WTC11 (cell line): Measurements from ENCODE around the gene KCNMA1. TPM values are rescaled to one million over a fixed set of nuclear protein-coding genes. Genes with fewer than 3 reads are reported as not detected.

Source experiments
- ATAC-seq: fragments of 200-7000 bp; cut with Tn5 transposase; 2 replicates; pipeline ENCODE4 v1.10.0; 2021; ENCODE audit warnings: mild to moderate bottlenecking, moderate library complexity
- CTCF ChIA-PET: fragments of 300-600 bp; sonication (Branson Sonifier 250); formaldehyde crosslinking; loops from one replicate; lab custom pipeline; 2021; ENCODE audit warnings: antibody characterized with exemption; lab: Charles Lee
- POLR2A ChIA-PET: fragments of 350-600 bp; sonication (Branson Sonifier 250); formaldehyde crosslinking; loops from one replicate; lab custom pipeline; 2021; ENCODE audit warnings: antibody characterized with exemption; lab: Charles Lee
- DNase-seq: peaks from one replicate; pipeline ENCODE4 v3.0.0; 2021; ENCODE audit warnings: low spot score
- H3K27ac Mint-ChIP-seq: 2 replicates; pipeline ENCODE4 v1.8.0; 2021; ENCODE audit warnings: mixed read lengths
- H3K27me3 Mint-ChIP-seq: 2 replicates; pipeline ENCODE4 v1.8.0; 2021; ENCODE audit warnings: low read depth, mild to moderate bottlenecking, moderate library complexity, mixed read lengths
- H3K36me3 Mint-ChIP-seq: 2 replicates; pipeline ENCODE4 v1.8.0; 2021; ENCODE audit warnings: mixed read lengths
- H3K4me1 Mint-ChIP-seq: 2 replicates; pipeline ENCODE4 v1.8.0; 2022; ENCODE audit warnings: mixed read lengths
- H3K4me3 Mint-ChIP-seq: 2 replicates; pipeline ENCODE4 v1.8.0; 2021; ENCODE audit warnings: mild to moderate bottlenecking, moderate library complexity, mixed read lengths
- H3K9me3 Mint-ChIP-seq: 2 replicates; pipeline ENCODE4 v1.8.0; 2021; ENCODE audit warnings: mixed read lengths
- ATF1 ChIP-seq: sonication (generic); formaldehyde crosslinking; IDR thresholded peaks from 2 replicates; pipeline ENCODE4 v1.8.1; 2023; ENCODE audit warnings: mild to moderate bottlenecking, moderate library complexity, missing genetic modification reagents
- ELF4 ChIP-seq: sonication (generic); formaldehyde crosslinking; IDR thresholded peaks from 2 replicates; pipeline ENCODE4 v1.8.1; 2022; ENCODE audit warnings: low read depth, mild to moderate bottlenecking, moderate library complexity, missing genetic modification reagents
- HMGA2 ChIP-seq: fragments of 250-450 bp; sonication (Bioruptor Pico); IDR thresholded peaks from 2 replicates; pipeline ENCODE4 v1.4.0; 2021; ENCODE audit warnings: mild to moderate bottlenecking, moderate library complexity
- NFE2L1 ChIP-seq: sonication (generic); formaldehyde crosslinking; IDR thresholded peaks from 2 replicates; pipeline ENCODE4 v1.8.1; 2023; ENCODE audit warnings: missing genetic modification reagents
- NR2C2 ChIP-seq: sonication (generic); formaldehyde crosslinking; IDR thresholded peaks from 2 replicates; pipeline ENCODE4 v1.8.0; 2022; ENCODE audit warnings: mild to moderate bottlenecking, missing genetic modification reagents
- PRRX2 ChIP-seq: fragments of 250-450 bp; sonication (Bioruptor Pico); IDR thresholded peaks from 2 replicates; pipeline ENCODE4 v1.8.0; 2021; ENCODE audit warnings: mild to moderate bottlenecking
- RORB ChIP-seq: fragments of 250-450 bp; sonication (Bioruptor Pico); IDR thresholded peaks from 2 replicates; pipeline ENCODE4 v1.9.0; 2021; ENCODE audit warnings: mild to moderate bottlenecking
- SP1 ChIP-seq: sonication (generic); formaldehyde crosslinking; conservative IDR thresholded peaks from 2 replicates; pipeline ENCODE4 v1.8.1; 2022; ENCODE audit warnings: missing genetic modification reagents
- ZNF121 ChIP-seq: sonication (generic); formaldehyde crosslinking; IDR thresholded peaks from 2 replicates; pipeline ENCODE4 v1.8.0; 2023; ENCODE audit warnings: missing genetic modification reagents
- ZNF219 ChIP-seq: sonication (generic); formaldehyde crosslinking; IDR thresholded peaks from 2 replicates; pipeline ENCODE4 v1.8.0; 2023; ENCODE audit warnings: missing genetic modification reagents, mild to moderate bottlenecking, borderline replicate concordance
- ZNF317 ChIP-seq: sonication (generic); formaldehyde crosslinking; IDR thresholded peaks from 2 replicates; pipeline ENCODE4 v1.8.1; 2023; ENCODE audit warnings: low read depth, mild to moderate bottlenecking, moderate library complexity, missing genetic modification reagents, borderline replicate concordance
- ZNF423 ChIP-seq: fragments of 250-450 bp; sonication (Bioruptor Pico); IDR thresholded peaks from 2 replicates; pipeline ENCODE4 v2.1.2; 2022; ENCODE audit warnings: mild to moderate bottlenecking, moderate library complexity
- total RNA-seq: library from RNA; stranded (reverse); gene quantifications from 3 replicates; pipeline ENCODE4 v1.2.3, GENCODE V29; 2021
- TF ChIP-seq, protein P1 (sequence below): fragments of 250-450 bp; sonication (Bioruptor Pico); IDR thresholded peaks from 2 replicates; pipeline ENCODE4 v1.9.0; 2021; ENCODE audit warnings: moderate library complexity, mild to moderate bottlenecking, inconsistent platforms, borderline replicate concordance
- TF ChIP-seq, protein P2 (sequence below): fragments of 250-450 bp; sonication (Bioruptor Pico); IDR thresholded peaks from 2 replicates; pipeline ENCODE4 v2.1.2; 2022; ENCODE audit warnings: mild to moderate bottlenecking, moderate library complexity
- TF ChIP-seq, protein P3 (sequence below): fragments of 250-450 bp; sonication (Bioruptor Pico); conservative IDR thresholded peaks from 2 replicates; pipeline ENCODE4 v1.9.0; 2021; ENCODE audit warnings: mild to moderate bottlenecking
- TF ChIP-seq, protein P4 (sequence below): fragments of 250-450 bp; sonication (Bioruptor Pico); IDR thresholded peaks from 2 replicates; pipeline ENCODE4 v1.8.0; 2021; ENCODE audit warnings: mild to moderate bottlenecking
- TF ChIP-seq, protein P5 (sequence below): sonication (generic); formaldehyde crosslinking; conservative IDR thresholded peaks from 2 replicates; pipeline ENCODE4 v1.8.1; 2023; ENCODE audit warnings: mild to moderate bottlenecking, low read depth, missing genetic modification reagents, moderate library complexity
- TF ChIP-seq, protein P6 (sequence below): sonication (generic); formaldehyde crosslinking; IDR thresholded peaks from 2 replicates; pipeline ENCODE4 v1.8.1; 2023; ENCODE audit warnings: mild to moderate bottlenecking, missing genetic modification reagents
- TF ChIP-seq, protein P7 (sequence below): fragments of 250-450 bp; sonication (Bioruptor Pico); IDR thresholded peaks from 2 replicates; pipeline ENCODE4 v1.9.0; 2021; ENCODE audit warnings: mild to moderate bottlenecking
- TF ChIP-seq, protein P8 (sequence below): sonication (generic); formaldehyde crosslinking; IDR thresholded peaks from 2 replicates; pipeline ENCODE4 v1.8.0; 2023; ENCODE audit warnings: missing genetic modification reagents, mild to moderate bottlenecking, borderline replicate concordance

KCNMA1 gene
- total RNA-seq, 1 experiment from 2014 or later = 7.3 TPM

DNA sequence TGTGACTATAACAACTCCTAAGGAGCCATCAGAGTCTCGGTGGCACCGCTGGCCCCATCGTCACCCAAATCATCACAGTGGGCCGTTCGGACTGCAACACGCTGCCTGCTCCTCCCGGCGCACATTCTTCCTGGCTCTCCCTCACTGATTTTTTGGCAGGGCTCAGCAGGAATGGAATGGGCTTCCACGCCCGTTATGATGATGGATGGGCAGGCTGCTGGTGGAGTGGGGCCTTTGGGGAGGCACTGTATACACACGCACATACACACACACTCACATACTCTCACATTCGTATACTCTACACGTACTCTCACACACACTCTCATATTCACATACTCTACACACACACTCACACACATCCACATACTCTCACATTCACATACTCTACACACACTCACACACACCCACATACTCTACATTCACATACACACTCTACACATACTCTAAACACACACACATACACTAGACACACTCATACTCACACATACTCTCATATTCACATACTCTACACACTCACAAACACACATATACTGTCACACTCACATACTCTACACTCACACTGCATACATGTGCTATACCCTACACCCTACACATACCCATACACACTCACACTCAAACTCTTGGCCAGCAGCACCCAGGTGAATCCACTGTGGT is 99.8 kb downstream of the KCNMA1 start (continued):
- TF ChIP-seq NR2C2 = no peak

DNA sequence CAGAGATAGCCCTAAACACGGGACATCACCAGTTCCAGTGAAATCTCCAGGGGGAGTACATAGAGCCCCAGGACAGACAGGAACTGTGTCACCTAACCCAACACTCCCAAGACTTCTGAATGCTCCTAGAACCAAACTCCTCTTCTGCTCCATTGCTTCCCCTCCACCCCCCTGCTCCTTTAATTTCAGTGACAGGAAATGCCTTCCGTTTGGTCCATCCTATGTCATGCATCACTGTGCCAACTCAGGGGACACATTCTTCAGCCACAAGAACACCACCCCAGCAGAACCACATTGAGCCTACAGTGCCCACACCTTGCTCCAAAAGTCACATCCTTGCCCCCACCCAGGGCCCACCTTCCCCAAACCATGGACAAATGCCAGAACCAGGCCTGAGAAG is 100.5 kb downstream of the KCNMA1 start:
- Mint-ChIP-seq H3K4me1 (peaks cover 16% of the 10 kb centered on the region), H3K36me3 (peaks cover 3% of the 10 kb centered on the region; the same call in 1 of the 2 replicates), H3K27me3 (no peaks in the 10 kb centered on the region), H3K4me3 (no peak overlapping the region), H3K27ac (no peak overlapping the region), H3K9me3 (peaks cover 10% of the 10 kb centered on the region)
- DNase-seq (no peak), ATAC-seq (no peak)
- CTCF ChIA-PET = no interaction called here
- POLR2A ChIA-PET = no interaction called here
- TF ChIP-seq, protein P1, sequence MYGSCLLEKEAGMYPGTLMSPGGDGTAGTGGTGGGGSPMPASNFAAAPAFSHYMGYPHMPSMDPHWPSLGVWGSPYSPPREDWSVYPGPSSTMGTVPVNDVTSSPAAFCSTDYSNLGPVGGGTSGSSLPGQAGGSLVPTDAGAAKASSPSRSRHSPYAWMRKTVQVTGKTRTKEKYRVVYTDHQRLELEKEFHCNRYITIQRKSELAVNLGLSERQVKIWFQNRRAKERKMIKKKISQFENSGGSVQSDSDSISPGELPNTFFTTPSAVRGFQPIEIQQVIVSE (CRISPR knock-in tag) = no peak
- TF ChIP-seq NFE2L1 (CRISPR knock-in tag) (no peak), HMGA2 (no peak), PRRX2 (CRISPR knock-in tag) (no peak), ZNF423 (CRISPR knock-in tag) (no peak), ZNF219 (CRISPR knock-in tag) (no peak), SP1 (CRISPR knock-in tag) (no peak), ZNF121 (CRISPR knock-in tag) (no peak), ZNF317 (no peak), ELF4 (CRISPR knock-in tag) (no peak), ATF1 (CRISPR knock-in tag) (no peak), RORB (CRISPR knock-in tag) (no peak)
- TF ChIP-seq, protein P2, sequence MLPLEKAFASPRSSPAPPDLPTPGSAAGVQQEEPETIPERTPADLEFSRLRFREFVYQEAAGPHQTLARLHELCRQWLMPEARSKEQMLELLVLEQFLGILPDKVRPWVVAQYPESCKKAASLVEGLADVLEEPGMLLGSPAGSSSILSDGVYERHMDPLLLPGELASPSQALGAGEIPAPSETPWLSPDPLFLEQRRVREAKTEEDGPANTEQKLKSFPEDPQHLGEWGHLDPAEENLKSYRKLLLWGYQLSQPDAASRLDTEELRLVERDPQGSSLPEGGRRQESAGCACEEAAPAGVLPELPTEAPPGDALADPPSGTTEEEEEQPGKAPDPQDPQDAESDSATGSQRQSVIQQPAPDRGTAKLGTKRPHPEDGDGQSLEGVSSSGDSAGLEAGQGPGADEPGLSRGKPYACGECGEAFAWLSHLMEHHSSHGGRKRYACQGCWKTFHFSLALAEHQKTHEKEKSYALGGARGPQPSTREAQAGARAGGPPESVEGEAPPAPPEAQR (CRISPR knock-in tag) = no peak
- TF ChIP-seq, protein P3, sequence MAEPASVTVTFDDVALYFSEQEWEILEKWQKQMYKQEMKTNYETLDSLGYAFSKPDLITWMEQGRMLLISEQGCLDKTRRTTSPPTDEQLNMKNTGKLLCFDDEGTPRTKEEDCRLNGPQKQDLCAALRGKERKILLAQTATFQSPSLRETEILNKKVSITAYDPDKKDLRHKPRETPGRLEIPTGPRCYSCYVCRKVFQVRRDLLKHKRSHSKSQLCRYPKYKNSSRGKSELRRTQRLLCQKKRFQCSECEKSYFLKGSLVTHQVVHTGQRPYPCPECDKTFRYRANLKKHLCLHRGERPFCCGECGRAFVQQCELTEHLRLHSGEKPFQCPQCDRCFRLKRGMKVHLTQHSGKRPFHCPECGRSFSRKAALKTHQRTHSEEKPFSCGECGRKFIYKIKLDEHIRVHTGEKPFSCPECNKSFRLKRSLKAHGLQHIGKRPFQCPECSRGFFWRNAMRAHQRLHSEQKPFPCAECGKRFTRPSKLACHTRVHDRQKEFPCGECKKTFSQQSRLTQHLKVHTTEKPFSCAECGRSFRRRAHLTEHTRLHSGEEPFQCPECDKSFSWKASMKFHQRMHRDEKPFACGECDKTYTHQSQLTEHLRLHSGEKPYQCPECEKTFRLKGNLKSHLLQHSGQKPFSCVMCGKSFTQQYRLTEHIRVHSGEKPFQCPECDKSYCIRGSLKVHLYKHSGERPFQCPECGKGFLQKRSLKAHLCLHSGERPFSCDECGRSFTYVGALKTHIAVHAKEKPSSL = no peak
- TF ChIP-seq, protein P4, sequence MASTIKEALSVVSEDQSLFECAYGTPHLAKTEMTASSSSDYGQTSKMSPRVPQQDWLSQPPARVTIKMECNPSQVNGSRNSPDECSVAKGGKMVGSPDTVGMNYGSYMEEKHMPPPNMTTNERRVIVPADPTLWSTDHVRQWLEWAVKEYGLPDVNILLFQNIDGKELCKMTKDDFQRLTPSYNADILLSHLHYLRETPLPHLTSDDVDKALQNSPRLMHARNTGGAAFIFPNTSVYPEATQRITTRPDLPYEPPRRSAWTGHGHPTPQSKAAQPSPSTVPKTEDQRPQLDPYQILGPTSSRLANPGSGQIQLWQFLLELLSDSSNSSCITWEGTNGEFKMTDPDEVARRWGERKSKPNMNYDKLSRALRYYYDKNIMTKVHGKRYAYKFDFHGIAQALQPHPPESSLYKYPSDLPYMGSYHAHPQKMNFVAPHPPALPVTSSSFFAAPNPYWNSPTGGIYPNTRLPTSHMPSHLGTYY (CRISPR knock-in tag) = no peak
- TF ChIP-seq, protein P5, sequence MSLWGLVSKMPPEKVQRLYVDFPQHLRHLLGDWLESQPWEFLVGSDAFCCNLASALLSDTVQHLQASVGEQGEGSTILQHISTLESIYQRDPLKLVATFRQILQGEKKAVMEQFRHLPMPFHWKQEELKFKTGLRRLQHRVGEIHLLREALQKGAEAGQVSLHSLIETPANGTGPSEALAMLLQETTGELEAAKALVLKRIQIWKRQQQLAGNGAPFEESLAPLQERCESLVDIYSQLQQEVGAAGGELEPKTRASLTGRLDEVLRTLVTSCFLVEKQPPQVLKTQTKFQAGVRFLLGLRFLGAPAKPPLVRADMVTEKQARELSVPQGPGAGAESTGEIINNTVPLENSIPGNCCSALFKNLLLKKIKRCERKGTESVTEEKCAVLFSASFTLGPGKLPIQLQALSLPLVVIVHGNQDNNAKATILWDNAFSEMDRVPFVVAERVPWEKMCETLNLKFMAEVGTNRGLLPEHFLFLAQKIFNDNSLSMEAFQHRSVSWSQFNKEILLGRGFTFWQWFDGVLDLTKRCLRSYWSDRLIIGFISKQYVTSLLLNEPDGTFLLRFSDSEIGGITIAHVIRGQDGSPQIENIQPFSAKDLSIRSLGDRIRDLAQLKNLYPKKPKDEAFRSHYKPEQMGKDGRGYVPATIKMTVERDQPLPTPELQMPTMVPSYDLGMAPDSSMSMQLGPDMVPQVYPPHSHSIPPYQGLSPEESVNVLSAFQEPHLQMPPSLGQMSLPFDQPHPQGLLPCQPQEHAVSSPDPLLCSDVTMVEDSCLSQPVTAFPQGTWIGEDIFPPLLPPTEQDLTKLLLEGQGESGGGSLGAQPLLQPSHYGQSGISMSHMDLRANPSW = no peak
- TF ChIP-seq, protein P6, sequence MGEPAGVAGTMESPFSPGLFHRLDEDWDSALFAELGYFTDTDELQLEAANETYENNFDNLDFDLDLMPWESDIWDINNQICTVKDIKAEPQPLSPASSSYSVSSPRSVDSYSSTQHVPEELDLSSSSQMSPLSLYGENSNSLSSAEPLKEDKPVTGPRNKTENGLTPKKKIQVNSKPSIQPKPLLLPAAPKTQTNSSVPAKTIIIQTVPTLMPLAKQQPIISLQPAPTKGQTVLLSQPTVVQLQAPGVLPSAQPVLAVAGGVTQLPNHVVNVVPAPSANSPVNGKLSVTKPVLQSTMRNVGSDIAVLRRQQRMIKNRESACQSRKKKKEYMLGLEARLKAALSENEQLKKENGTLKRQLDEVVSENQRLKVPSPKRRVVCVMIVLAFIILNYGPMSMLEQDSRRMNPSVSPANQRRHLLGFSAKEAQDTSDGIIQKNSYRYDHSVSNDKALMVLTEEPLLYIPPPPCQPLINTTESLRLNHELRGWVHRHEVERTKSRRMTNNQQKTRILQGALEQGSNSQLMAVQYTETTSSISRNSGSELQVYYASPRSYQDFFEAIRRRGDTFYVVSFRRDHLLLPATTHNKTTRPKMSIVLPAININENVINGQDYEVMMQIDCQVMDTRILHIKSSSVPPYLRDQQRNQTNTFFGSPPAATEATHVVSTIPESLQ (CRISPR knock-in tag) = no peak
- TF ChIP-seq, protein P7, sequence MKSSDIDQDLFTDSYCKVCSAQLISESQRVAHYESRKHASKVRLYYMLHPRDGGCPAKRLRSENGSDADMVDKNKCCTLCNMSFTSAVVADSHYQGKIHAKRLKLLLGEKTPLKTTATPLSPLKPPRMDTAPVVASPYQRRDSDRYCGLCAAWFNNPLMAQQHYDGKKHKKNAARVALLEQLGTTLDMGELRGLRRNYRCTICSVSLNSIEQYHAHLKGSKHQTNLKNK (CRISPR knock-in tag) = no peak
- TF ChIP-seq, protein P8, sequence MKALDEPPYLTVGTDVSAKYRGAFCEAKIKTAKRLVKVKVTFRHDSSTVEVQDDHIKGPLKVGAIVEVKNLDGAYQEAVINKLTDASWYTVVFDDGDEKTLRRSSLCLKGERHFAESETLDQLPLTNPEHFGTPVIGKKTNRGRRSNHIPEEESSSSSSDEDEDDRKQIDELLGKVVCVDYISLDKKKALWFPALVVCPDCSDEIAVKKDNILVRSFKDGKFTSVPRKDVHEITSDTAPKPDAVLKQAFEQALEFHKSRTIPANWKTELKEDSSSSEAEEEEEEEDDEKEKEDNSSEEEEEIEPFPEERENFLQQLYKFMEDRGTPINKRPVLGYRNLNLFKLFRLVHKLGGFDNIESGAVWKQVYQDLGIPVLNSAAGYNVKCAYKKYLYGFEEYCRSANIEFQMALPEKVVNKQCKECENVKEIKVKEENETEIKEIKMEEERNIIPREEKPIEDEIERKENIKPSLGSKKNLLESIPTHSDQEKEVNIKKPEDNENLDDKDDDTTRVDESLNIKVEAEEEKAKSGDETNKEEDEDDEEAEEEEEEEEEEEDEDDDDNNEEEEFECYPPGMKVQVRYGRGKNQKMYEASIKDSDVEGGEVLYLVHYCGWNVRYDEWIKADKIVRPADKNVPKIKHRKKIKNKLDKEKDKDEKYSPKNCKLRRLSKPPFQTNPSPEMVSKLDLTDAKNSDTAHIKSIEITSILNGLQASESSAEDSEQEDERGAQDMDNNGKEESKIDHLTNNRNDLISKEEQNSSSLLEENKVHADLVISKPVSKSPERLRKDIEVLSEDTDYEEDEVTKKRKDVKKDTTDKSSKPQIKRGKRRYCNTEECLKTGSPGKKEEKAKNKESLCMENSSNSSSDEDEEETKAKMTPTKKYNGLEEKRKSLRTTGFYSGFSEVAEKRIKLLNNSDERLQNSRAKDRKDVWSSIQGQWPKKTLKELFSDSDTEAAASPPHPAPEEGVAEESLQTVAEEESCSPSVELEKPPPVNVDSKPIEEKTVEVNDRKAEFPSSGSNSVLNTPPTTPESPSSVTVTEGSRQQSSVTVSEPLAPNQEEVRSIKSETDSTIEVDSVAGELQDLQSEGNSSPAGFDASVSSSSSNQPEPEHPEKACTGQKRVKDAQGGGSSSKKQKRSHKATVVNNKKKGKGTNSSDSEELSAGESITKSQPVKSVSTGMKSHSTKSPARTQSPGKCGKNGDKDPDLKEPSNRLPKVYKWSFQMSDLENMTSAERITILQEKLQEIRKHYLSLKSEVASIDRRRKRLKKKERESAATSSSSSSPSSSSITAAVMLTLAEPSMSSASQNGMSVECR (CRISPR knock-in tag) = no peak
